Ectodermal cell (in vitro differentiated cells): Measurements from ENCODE around the gene DNAI1.
A peak's percentile ranks its signal among the peaks of the same experiment; 100 is the strongest.

ENCODE experiments used
- H3K27ac ChIP-seq: 2 replicates; pipeline ENCODE4 v1.7.0; 2013; ENCODE audit warnings: mild to moderate bottlenecking, low read depth, low read length; ENCODE audit not compliant: insufficient read depth, poor library complexity, severe bottlenecking
- H3K27me3 ChIP-seq: 2 replicates; pipeline ENCODE4 v1.7.0; 2013; ENCODE audit warnings: mild to moderate bottlenecking, low read length; ENCODE audit not compliant: insufficient read depth, control insufficient read depth, poor library complexity, severe bottlenecking
- H3K36me3 ChIP-seq: one replicate; pipeline ENCODE4 v1.7.0; 2013; ENCODE audit warnings: low read length; ENCODE audit not compliant: control insufficient read depth, insufficient read depth
- H3K4me1 ChIP-seq: one replicate; pipeline ENCODE4 v1.7.0; 2013; ENCODE audit warnings: low read length; ENCODE audit not compliant: control insufficient read depth, insufficient read depth
- H3K4me3 ChIP-seq: 2 replicates; pipeline ENCODE4 v1.7.0; 2013; ENCODE audit warnings: low read depth, low read length, control low read depth; ENCODE audit not compliant: insufficient read depth
- H3K9me3 ChIP-seq: 2 replicates; pipeline ENCODE4 v1.7.0; 2013; ENCODE audit warnings: mild to moderate bottlenecking, low read length, moderate library complexity; ENCODE audit not compliant: control insufficient read depth
- WGBS, 2 experiments: methylation state at CpG; one replicate each; pipeline ENCODE4 v1.1.7; 2013; ENCODE audit warnings: missing lambda C conversion rate in 2 of 2; 5-methylcytosine and 5-hydroxymethylcytosine counted together

DNAI1 gene

GRCh38 chr9:34518110-34518616 lies 59.6 kb downstream of the DNAI1 start:
- no peak overlapping the region for H3K27ac ChIP-seq
- 93 to 95% methylated on average over 6 of the region's 6 CpGs for WGBS, 2 experiments
- H3K4me1 ChIP-seq, result peaks cover 8% of the 10 kb centered on the region
- no peak overlapping the region for H3K4me3 ChIP-seq
- no peaks in the 10 kb centered on the region for H3K36me3 ChIP-seq
- H3K27me3 ChIP-seq, result peaks cover 8% of the 10 kb centered on the region
- H3K9me3 ChIP-seq, result no peaks in the 10 kb centered on the region

- Histone ChIP-seq H3K27me3 (peaks cover 11% of the 10 kb centered on the region), H3K36me3 (no peaks in the 10 kb centered on the region), H3K4me1 (peaks cover 3% of the 10 kb centered on the region), H3K4me3 (no peak overlapping the region), H3K9me3 (no peaks in the 10 kb centered on the region), H3K27ac (no peak overlapping the region)
- 91 to 95% methylated on average over 2 of the region's 2 CpGs for WGBS, 2 experiments
These were observed 60.3 kb downstream of the DNAI1 start for GRCh38 chr9:34518896-34519295.

- 78 to 80% methylated on average over 2 of the region's 2 CpGs for WGBS, 2 experiments
- H3K27me3 ChIP-seq, result peaks cover 13% of the 10 kb centered on the region
- no peaks in the 10 kb centered on the region for H3K9me3 ChIP-seq
- H3K4me1 ChIP-seq, result no peaks in the 10 kb centered on the region
- no peak overlapping the region for H3K27ac ChIP-seq
- H3K4me3 ChIP-seq, result no peak overlapping the region
- H3K36me3 ChIP-seq, result no peaks in the 10 kb centered on the region
These were observed 60.9 kb downstream of the DNAI1 start for GRCh38 chr9:34519321-34520020.

- no peaks in the 10 kb centered on the region for H3K4me1 ChIP-seq
- H3K27ac ChIP-seq, result no peak overlapping the region
- no peaks in the 10 kb centered on the region for H3K9me3 ChIP-seq
- 92 to 93% methylated on average over 6 of the region's 6 CpGs for WGBS, 2 experiments
- peaks cover 13% of the 10 kb centered on the region for H3K27me3 ChIP-seq
- no peak overlapping the region for H3K4me3 ChIP-seq
- no peaks in the 10 kb centered on the region for H3K36me3 ChIP-seq
These were observed 61.5 kb downstream of the DNAI1 start for GRCh38 chr9:34520096-34520495.

- WGBS, 2 experiments, result 94 to 95% methylated on average over 6 of the region's 6 CpGs
- Histone ChIP-seq H3K4me3 (no peak overlapping the region), H3K36me3 (no peaks in the 10 kb centered on the region), H3K4me1 (no peaks in the 10 kb centered on the region), H3K9me3 (no peaks in the 10 kb centered on the region), H3K27me3 (peaks cover 13% of the 10 kb centered on the region), H3K27ac (no peak overlapping the region)
These were observed 62.1 kb downstream of the DNAI1 start for GRCh38 chr9:34520505-34521385.

- H3K27ac ChIP-seq, result no peak overlapping the region
- H3K4me1 ChIP-seq, result no peaks in the 10 kb centered on the region
- no peaks in the 10 kb centered on the region for H3K9me3 ChIP-seq
- WGBS, 2 experiments, result 96 to 97% methylated on average over 11 of the region's 11 CpGs
- peaks cover 13% of the 10 kb centered on the region for H3K27me3 ChIP-seq
- no peaks in the 10 kb centered on the region for H3K36me3 ChIP-seq
- no peak overlapping the region for H3K4me3 ChIP-seq
These were observed 62.9 kb downstream of the DNAI1 start for GRCh38 chr9:34521406-34522045.

- H3K27ac ChIP-seq, result no peak overlapping the region
- H3K27me3 ChIP-seq, result peaks cover 13% of the 10 kb centered on the region
- peak overlapping the region; percentile 67 for H3K4me3 ChIP-seq
- no peaks in the 10 kb centered on the region for H3K9me3 ChIP-seq
- H3K4me1 ChIP-seq, result no peaks in the 10 kb centered on the region
- no peaks in the 10 kb centered on the region for H3K36me3 ChIP-seq
- 16% methylated on average over 31 of the region's 31 CpGs for WGBS, 2 experiments
These were observed 63.7 kb downstream of the DNAI1 start for GRCh38 chr9:34522091-34522887.

- WGBS, 2 experiments, result 5% methylated on average over 63 of the region's 63 CpGs
- no peaks in the 10 kb centered on the region for H3K4me1 ChIP-seq
These were observed 64.6 kb downstream of the DNAI1 start, which contains the start of gene ENHO for GRCh38 chr9:34522971-34523797. Gene ENHO, minus strand, starts transcription at chr9:34522990. Its CDS starts 1,295 bp downstream, at chr9:34521695.

GRCh38 chr9:34524349-34524748 lies 65.7 kb downstream of the DNAI1 start:
- no peaks in the 10 kb centered on the region for H3K9me3 ChIP-seq
- H3K27me3 ChIP-seq, result peaks cover 13% of the 10 kb centered on the region
- WGBS, 2 experiments, result 94% methylated on average over 3 of the region's 3 CpGs
- no peaks in the 10 kb centered on the region for H3K4me1 ChIP-seq
- no peak overlapping the region for H3K4me3 ChIP-seq
- H3K36me3 ChIP-seq, result no peaks in the 10 kb centered on the region
- H3K27ac ChIP-seq, result no peak overlapping the region

More at GRCh38 chr9:34522971-34523797, 64.6 kb downstream of the DNAI1 start, which contains the start of gene ENHO:
- H3K36me3 ChIP-seq, result no peaks in the 10 kb centered on the region
- no peaks in the 10 kb centered on the region for H3K9me3 ChIP-seq
- peaks cover 13% of the 10 kb centered on the region for H3K27me3 ChIP-seq
- H3K4me3 ChIP-seq, result peak within 1 kb of the TSS; percentile 67
- no peak within 1 kb of the TSS for H3K27ac ChIP-seq
